ENCODE results near the gene NR2F2.

DNA sequence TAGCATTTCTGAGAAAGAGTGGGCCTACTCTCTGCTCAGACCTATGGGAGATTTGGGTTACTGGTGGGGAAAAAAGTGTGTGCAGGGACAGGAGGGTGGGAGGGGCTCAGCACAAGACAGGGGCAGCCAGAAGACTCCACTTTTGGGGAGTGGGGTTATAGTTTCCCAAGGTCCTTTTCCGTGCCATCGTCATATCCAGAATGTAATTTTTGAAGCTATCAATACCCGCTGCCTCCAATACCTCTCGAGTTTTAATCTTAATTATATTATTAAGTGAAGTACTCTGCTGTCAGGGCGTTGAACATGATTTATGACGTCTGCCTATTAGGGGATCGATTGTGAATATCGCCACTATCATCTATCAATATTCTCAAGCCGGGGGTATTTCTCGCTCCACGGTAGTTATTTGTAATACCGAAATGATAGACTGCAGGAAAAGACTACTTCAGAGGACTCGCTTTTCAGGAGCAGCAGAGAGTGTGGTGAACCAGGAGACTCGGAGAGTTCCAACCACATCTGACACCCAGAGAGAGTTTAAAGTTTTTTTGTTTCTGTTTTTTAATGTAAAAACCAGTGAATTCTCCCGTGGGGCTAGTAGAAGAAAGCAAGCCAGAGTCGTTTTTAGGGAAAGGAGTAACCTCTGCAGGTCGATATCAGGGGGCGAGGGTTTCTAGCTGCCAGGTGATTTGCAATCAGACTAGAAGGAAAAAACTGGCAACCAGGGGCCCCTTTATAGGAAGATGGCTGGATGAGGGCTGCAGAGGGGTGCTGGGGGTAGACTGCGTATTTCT, 20.6 kb downstream of the NR2F2 start:
- no peak for TF ChIP-seq CTCF (IDR thresholded peaks at IDR 0.05; ENCODE audit: low read length)
- TF ChIP-seq EZH2 (IDR thresholded peaks at IDR 0.05; ENCODE audit: borderline replicate concordance, low read length) = no peak

Measured in OCI-LY1 (cell line).